GM12878 (cell line): ENCODE results near the gene CBLB. TPM values are rescaled to one million over a fixed set of nuclear protein-coding genes. Genes with fewer than 3 reads are reported as not detected.

Experiments used
- ATAC-seq: fragments of 200-7000 bp; cut with Tn5 transposase; 3 replicates; pipeline ENCODE4 v1.9.1; 2020; ENCODE audit warnings: mild to moderate bottlenecking, moderate library complexity
- BruUV-seq: library from RNA; stranded (reverse); fragments of 400-500 nt; replicated peaks from 2 replicates; lab custom pipeline; 2021; lab: Mats Ljungman, UMichigan
- CTCF ChIA-PET: fragments of 300-600 bp; sonication (Branson Sonifier 250); formaldehyde crosslinking; extraction: SDS; loops from one replicate; lab custom pipeline; 2021; ENCODE audit warnings: inconsistent platforms; lab: Yijun Ruan, JAX
- POLR2A ChIA-PET: fragments of 350-600 bp; formaldehyde crosslinking; extraction: SDS; loops from one replicate; lab custom pipeline; 2021; ENCODE audit warnings: inconsistent platforms; lab: Charles Lee
- RAD21 ChIA-PET: fragments of 300-600 bp; sonication (Branson Sonifier 250); formaldehyde crosslinking; loops from one replicate; lab custom pipeline; 2023; ENCODE audit warnings: antibody characterized with exemption; ENCODE audit not compliant: unreplicated experiment; lab: Charles Lee
- SMC1A ChIA-PET: fragments of 300-600 bp; sonication (Branson Sonifier 250); formaldehyde crosslinking; loops from one replicate; lab custom pipeline; 2023; ENCODE audit not compliant: unreplicated experiment, uncharacterized antibody; lab: Charles Lee
- DNase-seq: peaks from one replicate; pipeline ENCODE4 v3.0.0-alpha.2; 2011; ENCODE audit warnings: low read depth, low spot score
- FAIRE-seq: peaks from 3 replicates; lab custom pipeline; 2011; peaks lifted over from hg19 to GRCh38; lab: Jason Lieb, UNC
- H2AFZ ChIP-seq: 2 replicates; pipeline ENCODE4 v1.6.0; 2011; ENCODE audit warnings: low read depth, low read length, control low read depth; ENCODE audit not compliant: control insufficient read depth
- H3K27ac ChIP-seq: 2 replicates; pipeline ENCODE4 v1.5.1; 2011; ENCODE audit warnings: control low read depth; ENCODE audit not compliant: control insufficient read depth, insufficient read depth
- H3K27me3 ChIP-seq, 2 experiments: replicated peaks in 1 of 2; 2 replicates each; pipeline versions ENCODE4 v1.6.0 to v1.6.1; 2011; ENCODE audit warnings: low read length in 1 of 2; ENCODE audit not compliant: control insufficient read depth in 2 of 2, insufficient read depth in 2 of 2
- H3K36me3 ChIP-seq, 2 experiments: 2 replicates each; pipeline ENCODE4 v1.5.1; 2011; ENCODE audit warnings: low read length in 1 of 2; ENCODE audit not compliant: control insufficient read depth in 2 of 2, insufficient read depth in 2 of 2
- H3K4me1 ChIP-seq: 2 replicates; pipeline ENCODE4 v1.6.1; 2011; ENCODE audit warnings: mild to moderate bottlenecking, low read length, moderate library complexity, mixed read lengths; ENCODE audit not compliant: control insufficient read depth, insufficient read depth
- H3K4me2 ChIP-seq: 2 replicates; pipeline ENCODE4 v1.6.0; 2011; ENCODE audit warnings: control low read depth; ENCODE audit not compliant: control insufficient read depth, insufficient read depth
- H3K4me3 ChIP-seq: fragments of 200-600 bp; sonication (generic); 2 replicates; pipeline ENCODE4 v1.5.1; 2016
- H3K79me2 ChIP-seq: 2 replicates; pipeline ENCODE4 v1.6.0; 2011; ENCODE audit warnings: low read length; ENCODE audit not compliant: control insufficient read depth, insufficient read depth
- H3K9ac ChIP-seq: 2 replicates; pipeline ENCODE4 v1.8.0; 2011; ENCODE audit warnings: low read length, control low read depth, mixed read lengths; ENCODE audit not compliant: control insufficient read depth, insufficient read depth
- H3K9me3 ChIP-seq: replicated peaks from 3 replicates; pipeline ENCODE4 v1.5.1; 2011; ENCODE audit warnings: mild to moderate bottlenecking, low read length; ENCODE audit not compliant: control insufficient read depth, insufficient read depth
- H4K20me1 ChIP-seq: 2 replicates; pipeline ENCODE4 v1.6.0; 2011; ENCODE audit not compliant: control insufficient read depth, insufficient read depth
- CUX1 ChIP-seq: IDR thresholded peaks from 2 replicates; pipeline ENCODE4 v1.6.1; 2012; ENCODE audit warnings: improper control_type of control experiment, low read depth, low read length; ENCODE audit not compliant: insufficient replicate concordance
- ELK1 ChIP-seq: IDR thresholded peaks from 2 replicates; pipeline ENCODE4 v1.6.1; 2012; ENCODE audit warnings: low read depth, low read length, improper control_type of control experiment
- HSF1 ChIP-seq: fragments of 150-350 bp; IDR thresholded peaks from 2 replicates; pipeline ENCODE4 v1.6.1; 2014; ENCODE audit warnings: mild to moderate bottlenecking, low read depth, low read length
- MAX ChIP-seq: IDR thresholded peaks from 2 replicates; pipeline ENCODE4 v1.6.1; 2012; ENCODE audit warnings: low read depth, low read length, improper control_type of control experiment
- PAX5 ChIP-seq: IDR thresholded peaks from 2 replicates; pipeline ENCODE4 v1.6.1; 2011; ENCODE audit warnings: low read depth, low read length, borderline replicate concordance
- PBX3 ChIP-seq: IDR thresholded peaks from 2 replicates; pipeline ENCODE4 v1.6.1; 2011; ENCODE audit warnings: mild to moderate bottlenecking, low read depth, low read length, moderate library complexity; ENCODE audit not compliant: insufficient replicate concordance
- SUPT20H ChIP-seq: IDR thresholded peaks from 2 replicates; pipeline ENCODE4 v1.6.1; 2011; ENCODE audit warnings: low read depth, mild to moderate bottlenecking, low read length, moderate library complexity, borderline replicate concordance; ENCODE audit not compliant: control insufficient read depth
- TBL1XR1 ChIP-seq: IDR thresholded peaks from 2 replicates; pipeline ENCODE4 v1.6.1; 2012; ENCODE audit warnings: low read depth, low read length, improper control_type of control experiment
- ZBTB11 ChIP-seq: fragments of 450-650 bp; formaldehyde crosslinking; IDR thresholded peaks from 2 replicates; pipeline ENCODE4 v1.5.0; 2022; ENCODE audit warnings: mild to moderate bottlenecking, missing genetic modification characterization
- WGBS: methylation state at CpG from one replicate; pipeline ENCODE4 v1.1.6; 2016; ENCODE audit warnings: low lambda C conversion rate; ENCODE audit not compliant: insufficient replicate concordance, insufficient coverage; ENCODE audit errors: missing lambda C conversion rate; 5-methylcytosine and 5-hydroxymethylcytosine counted together
- in situ Hi-C: fragments of 300-500 bp; cut with MboI; formaldehyde crosslinking; loops from 9 replicates; pipeline ENCODE4 v1.14.3; 2018; ENCODE audit warnings: mixed read lengths
- intact Hi-C: fragments of 100-400 bp; cut with micrococcal nuclease; formaldehyde crosslinking; loops from one replicate; pipeline ENCODE4 v1.14.2; 2022; ENCODE audit not compliant: unreplicated experiment
- polyA plus RNA-seq, 11 experiments: library from polyadenylated mRNA; depleted of rRNA in 4 of 11; unstranded in 6 of 11; stranded (reverse) in 5 of 11; fragments of >200 nt; fragmentation: Nextera tagmentation in 4 of 11; fragmentation: Illumina TruSeq in 1 of 11; extraction: Ambion mirVana in 4 of 11; extraction: Trizol in 1 of 11; gene quantifications; 1 replicate in 1 of 11; 2 replicates in 10 of 11; pipeline versions ENCODE4 v1.2.1 to v1.2.3, GENCODE V29; 2011 to 2016; ENCODE audit warnings: inconsistent platforms in 2 of 11, missing spikeins in 2 of 11, low read depth in 1 of 11
- total RNA-seq, 4 experiments: library from RNA; depleted of rRNA in 3 of 4; stranded (reverse); fragments of >200 nt in 3 of 4; fragmentation: Illumina TruSeq in 1 of 4; extraction: Trizol in 1 of 4; gene quantifications; 2 replicates each; pipeline versions ENCODE4 v1.2.1 to v1.2.3, GENCODE V29; 2013 to 2021

CBLB gene
- total and polyA plus RNA-seq, 10 of the 15 experiments (the other 5 are each of a cell fraction or from before 2014, with no cell fraction given): 17.2 to 107 (median 41.9) TPM

- ATAC-seq: no peak
- Histone ChIP-seq H3K9ac (no peak overlapping the region), H4K20me1 (no peaks in the 10 kb centered on the region), H3K4me2 (no peak overlapping the region), H3K36me3 (no peaks in the 10 kb centered on the region; a peak in 1 of 4 replicates), H3K4me3 (no peak overlapping the region), H3K79me2 (peaks cover 7% of the 10 kb centered on the region), H3K27me3 (no peaks in the 10 kb centered on the region), H3K27ac (no peak overlapping the region), H3K4me1 (peaks cover 3% of the 10 kb centered on the region; the same call in 1 of the 2 replicates), H2AFZ (no peak overlapping the region), H3K9me3 (no peaks in the 10 kb centered on the region; the same call in 1 of the 3 replicates)
- BruUV-seq: no TSS peak
- no peak for DNase-seq
- intact Hi-C loops (no loop called here), in situ Hi-C loops (no loop called here)
- ChIA-PET RAD21 (interaction anchor here (0.9 to 2.8 kb wide), 3 partner anchors 10 to 57 kb away, joined by 3 to 7 read pairs (median 5); partner anchors contain the start of gene CBLB), SMC1A (interaction anchor here (0.6 to 15.5 kb wide), 6 partner anchors 10 to 58 kb away, joined by 3 to 154 read pairs (median 26); no protein-coding TSS in a partner anchor), CTCF (interaction anchor here (0.7 to 1.4 kb wide), 2 partner anchors 11 to 109 kb away, joined by 3 read pairs; no protein-coding TSS in a partner anchor), POLR2A (interaction anchor here (0.9 kb wide), 1 partner anchor 47 kb away, joined by 3 read pairs; no protein-coding TSS in a partner anchor)
- no peak for FAIRE-seq
- WGBS: 67% methylated on average over 1 of the region's 1 CpG
- TF ChIP-seq SUPT20H: no peak
- no peak for TF ChIP-seq PAX5
- no peak for TF ChIP-seq MAX
- no peak for TF ChIP-seq CUX1
- no peak for TF ChIP-seq ZBTB11 (CRISPR knock-in tag)
- TF ChIP-seq ELK1: no peak
- no peak for TF ChIP-seq HSF1
- TF ChIP-seq TBL1XR1: no peak
- TF ChIP-seq PBX3: no peak
Measured at GRCh38 chr3:105812194-105812586, 56.6 kb downstream of the CBLB start.
